GM10248 (cell line): ENCODE results near the gene TNRC18.

Experiments
- CTCF ChIA-PET: fragments of 300-600 bp; sonication (Branson Sonifier 250); formaldehyde crosslinking; extraction: SDS; loops from one replicate; lab custom pipeline; 2021; ENCODE audit warnings: antibody characterized with exemption; lab: Yijun Ruan, JAX
- POLR2A ChIA-PET: fragments of 350-650 bp; sonication (Branson Sonifier 250); formaldehyde crosslinking; extraction: SDS; loops from one replicate; lab custom pipeline; 2020; ENCODE audit warnings: antibody characterized with exemption; lab: Yijun Ruan, JAX
- DNase-seq: peaks from one replicate; pipeline ENCODE4 v3.0.0; 2012; ENCODE audit errors: extremely low spot score
- CTCF ChIP-seq: IDR thresholded peaks from 2 replicates; pipeline ENCODE4 v1.5.1; 2012; ENCODE audit warnings: mild to moderate bottlenecking, low read depth; ENCODE audit errors: extremely low read depth, missing control alignments, control extremely low read depth

Gene TNRC18

GRCh38 chr7:5388905-5389433 lies 34.7 kb downstream of the TNRC18 start:
- POLR2A ChIA-PET, result no interaction called here
- TF ChIP-seq CTCF, result no peak
- DNase-seq, result no peak
- CTCF ChIA-PET, result no interaction called here

- no peak for TF ChIP-seq CTCF
- DNase-seq, result no peak
- ChIA-PET POLR2A (no interaction called here), CTCF (no interaction called here)
Measured at GRCh38 chr7:5388273-5388901, 35.2 kb downstream of the TNRC18 start.

GRCh38 chr7:5387711-5388245 lies 35.9 kb downstream of the TNRC18 start:
- POLR2A ChIA-PET, result no interaction called here
- CTCF ChIA-PET, result no interaction called here
- no peak for TF ChIP-seq CTCF
- DNase-seq, result no peak

- CTCF ChIA-PET, result interaction anchor here (1.1 to 3.2 kb wide), 2 partner anchors 9 to 19 kb away, joined by 3 to 26 read pairs; no protein-coding TSS in a partner anchor
- POLR2A ChIA-PET, result no interaction called here
- TF ChIP-seq CTCF, result no peak
- no peak for DNase-seq
Measured at GRCh38 chr7:5384618-5385017, 39.0 kb downstream of the TNRC18 start.

- CTCF ChIA-PET, result interaction anchor here (0.9 to 3.2 kb wide), 3 partner anchors 9 to 143 kb away, joined by 3 to 26 read pairs (median 5); no protein-coding TSS in a partner anchor
- DNase-seq, result no peak
- no peak for TF ChIP-seq CTCF
- POLR2A ChIA-PET, result interaction anchor here (0.6 kb wide), 1 partner anchor 107 kb away, joined by 3 read pairs; no protein-coding TSS in a partner anchor
Measured at GRCh38 chr7:5383314-5384098, 40.1 kb downstream of the TNRC18 start.

GRCh38 chr7:5382281-5382892 lies 41.2 kb downstream of the TNRC18 start:
- ChIA-PET CTCF (interaction anchor here (1.8 to 3.2 kb wide), 2 partner anchors 10 to 17 kb away, joined by 5 to 26 read pairs; no protein-coding TSS in a partner anchor), POLR2A (interaction anchor here (0.9 kb wide), 1 partner anchor 14 kb away, joined by 6 read pairs; no protein-coding TSS in a partner anchor)
- no peak for DNase-seq

More at GRCh38 chr7:5382281-5382892, 41.2 kb downstream of the TNRC18 start:
- no peak for TF ChIP-seq CTCF
